HepG2 (cell line): Measurements from ENCODE around the gene EMC8. TPM values are rescaled to one million over a fixed set of nuclear protein-coding genes. Genes with fewer than 3 reads are reported as not detected.

Experiments used
- ATAC-seq: fragments of 200-7000 bp; cut with Tn5 transposase; 3 replicates; pipeline ENCODE4 v1.9.1; 2020; ENCODE audit warnings: mild to moderate bottlenecking, moderate library complexity
- BruUV-seq: library from RNA; stranded (reverse); fragments of 400-500 nt; replicated peaks from 2 replicates; lab custom pipeline; 2021; lab: Mats Ljungman, UMichigan
- CTCF ChIA-PET: fragments of 300-600 bp; formaldehyde crosslinking; extraction: SDS; loops from one replicate; lab custom pipeline; 2021; ENCODE audit warnings: low total read pairs, inconsistent platforms, low intra/inter-chr PET ratio; lab: Yijun Ruan, JAX
- POLR2A ChIA-PET: fragments of 350-600 bp; sonication (Branson Sonifier 250); formaldehyde crosslinking; loops from one replicate; lab custom pipeline; 2020; ENCODE audit warnings: antibody characterized with exemption, inconsistent platforms; lab: Yijun Ruan, JAX
- DNase-seq: peaks from one replicate; pipeline ENCODE4 v3.0.0-alpha.2; 2015; ENCODE audit warnings: low spot score
- FAIRE-seq: peaks from 3 replicates; lab custom pipeline; 2011; peaks lifted over from hg19 to GRCh38; lab: Jason Lieb, UNC
- H2AFZ ChIP-seq: one replicate; pipeline ENCODE4 v1.6.1; 2011; ENCODE audit warnings: low read length, inconsistent platforms
- H3K27ac ChIP-seq: fragments of 300-600 bp; 3 replicates; pipeline ENCODE4 v1.8.0; 2011; ENCODE audit warnings: mixed run types, mild to moderate bottlenecking, mixed read lengths, low read length, inconsistent platforms; ENCODE audit not compliant: insufficient read depth; ENCODE audit errors: extremely low read length
- H3K27me3 ChIP-seq, 2 experiments: fragments of 200-600 bp in 1 of 2; 2 replicates in 1 of 2; 3 replicates in 1 of 2; pipeline versions ENCODE4 v1.6.0 to v1.8.0; 2011; ENCODE audit warnings: low read length in 2 of 2, mild to moderate bottlenecking in 2 of 2, moderate library complexity in 2 of 2, inconsistent platforms in 1 of 2; ENCODE audit not compliant: insufficient read depth in 2 of 2, control insufficient read depth in 1 of 2
- H3K36me3 ChIP-seq, 2 experiments: fragments of 200-600 bp in 1 of 2; replicated peaks in 1 of 2; 2 replicates in 1 of 2; 3 replicates in 1 of 2; pipeline versions ENCODE4 v1.5.1 to v1.8.0; 2011; ENCODE audit warnings: low read length in 2 of 2, inconsistent platforms in 1 of 2; ENCODE audit not compliant: insufficient read depth in 2 of 2, control insufficient read depth in 1 of 2
- H3K4me1 ChIP-seq: 2 replicates; pipeline ENCODE4 v1.5.1; 2012; ENCODE audit warnings: low read length, inconsistent platforms; ENCODE audit not compliant: insufficient read depth
- H3K4me2 ChIP-seq: 2 replicates; pipeline ENCODE4 v1.6.0; 2011; ENCODE audit warnings: low read depth, low read length, inconsistent platforms
- H3K4me3 ChIP-seq, 3 experiments: fragments of 200-600 bp in 1 of 3; sonication (generic), shearing (Covaris generic) in 1 of 3; replicated peaks in 1 of 3; 2 replicates each; pipeline ENCODE4 v1.5.1; 2011 to 2016; ENCODE audit warnings: low read length in 3 of 3, inconsistent platforms in 2 of 3, low read depth in 2 of 3, mild to moderate bottlenecking in 2 of 3, control low read depth in 1 of 3, mixed read lengths in 1 of 3; ENCODE audit not compliant: insufficient read depth in 1 of 3
- H3K79me2 ChIP-seq: one replicate; pipeline ENCODE4 v1.6.1; 2011; ENCODE audit warnings: low read length, inconsistent platforms; ENCODE audit not compliant: insufficient read depth
- H3K9ac ChIP-seq: 2 replicates; pipeline ENCODE4 v1.6.0; 2011; ENCODE audit warnings: mild to moderate bottlenecking, low read depth, low read length, inconsistent platforms; ENCODE audit not compliant: insufficient read depth
- H3K9me3 ChIP-seq: 2 replicates; pipeline ENCODE4 v1.5.1; 2012; ENCODE audit warnings: mild to moderate bottlenecking, low read length
- H4K20me1 ChIP-seq: 2 replicates; pipeline ENCODE4 v1.6.0; 2011; ENCODE audit warnings: inconsistent platforms, mild to moderate bottlenecking, low read length, moderate library complexity; ENCODE audit not compliant: insufficient read depth
- AKAP8 ChIP-seq: sonication (generic); formaldehyde crosslinking; IDR thresholded peaks from 2 replicates; pipeline ENCODE4 v1.5.1; 2020; ENCODE audit warnings: mild to moderate bottlenecking, missing genetic modification reagents
- DRAP1 ChIP-seq: IDR thresholded peaks from 2 replicates; pipeline ENCODE4 v1.6.1; 2016; ENCODE audit warnings: missing genetic modification reagents, missing compliant biosample characterization
- E2F2 ChIP-seq: sonication (generic); formaldehyde crosslinking; IDR thresholded peaks from 2 replicates; pipeline ENCODE4 v1.4.0; 2020; ENCODE audit warnings: missing genetic modification reagents, borderline replicate concordance
- HOXD1 ChIP-seq: sonication (generic); formaldehyde crosslinking; IDR thresholded peaks from 2 replicates; pipeline ENCODE4 v1.5.0; 2020; ENCODE audit warnings: missing genetic modification reagents
- MTA1 ChIP-seq: sonication (generic); formaldehyde crosslinking; IDR thresholded peaks from 2 replicates; pipeline ENCODE4 v1.4.0; 2020; ENCODE audit warnings: missing genetic modification reagents, mild to moderate bottlenecking, borderline replicate concordance
- RFXANK ChIP-seq: IDR thresholded peaks from 2 replicates; pipeline ENCODE4 v1.6.1; 2016
- RXRB ChIP-seq: IDR thresholded peaks from 2 replicates; pipeline ENCODE4 v1.6.1; 2016; ENCODE audit warnings: borderline replicate concordance, missing genetic modification reagents, missing compliant biosample characterization
- ZBTB44 ChIP-seq: sonication (generic); formaldehyde crosslinking; IDR thresholded peaks from 2 replicates; pipeline ENCODE4 v1.4.0; 2020; ENCODE audit warnings: missing genetic modification reagents
- ZNF260 ChIP-seq: sonication (generic); formaldehyde crosslinking; IDR thresholded peaks from 2 replicates; pipeline ENCODE4 v1.4.0; 2020; ENCODE audit warnings: missing genetic modification reagents, low read depth, mild to moderate bottlenecking, borderline replicate concordance
- ZNF609 ChIP-seq: sonication (generic); formaldehyde crosslinking; IDR thresholded peaks from 2 replicates; pipeline ENCODE4 v1.4.0; 2020; ENCODE audit warnings: mild to moderate bottlenecking, missing genetic modification reagents, borderline replicate concordance
- ZSCAN20 ChIP-seq: sonication (generic); formaldehyde crosslinking; IDR thresholded peaks from 2 replicates; pipeline ENCODE4 v1.4.0; 2020; ENCODE audit warnings: missing genetic modification reagents, mild to moderate bottlenecking, borderline replicate concordance
- WGBS: methylation state at CpG from one replicate; pipeline ENCODE4 v1.1.6; 2017; ENCODE audit warnings: low lambda C conversion rate; 5-methylcytosine and 5-hydroxymethylcytosine counted together
- in situ Hi-C: cut with HindIII; loops from 2 replicates; pipeline ENCODE4 v1.10.0; 2017; ENCODE audit warnings: low pct_unique_long_range_greater_than_20kb; ENCODE audit not compliant: extremely low pct_ligation_motif_present
- intact Hi-C: fragments of 100-400 bp; cut with micrococcal nuclease; formaldehyde crosslinking; loops from one replicate; pipeline ENCODE4 v1.10.0; 2022; ENCODE audit not compliant: unreplicated experiment
- polyA plus RNA-seq, 8 experiments: library from polyadenylated mRNA; depleted of rRNA in 3 of 8; stranded (reverse) in 7 of 8; unstranded in 1 of 8; fragments of >200 nt; fragmentation: Illumina TruSeq in 4 of 8; extraction: Trizol in 4 of 8; gene quantifications; 2 replicates each; pipeline versions ENCODE4 v1.2.1 to v1.2.3, GENCODE V29; 2011 to 2016; ENCODE audit warnings: low read depth in 4 of 8, missing spikeins in 1 of 8, mixed read lengths in 1 of 8; ENCODE audit not compliant: insufficient read depth in 1 of 8
- total RNA-seq, 5 experiments: library from RNA; depleted of rRNA; stranded (reverse); fragments of >200 nt; fragmentation: Illumina TruSeq; extraction: Trizol; gene quantifications; 2 replicates each; pipeline ENCODE4 v1.2.3, GENCODE V29; 2016; ENCODE audit warnings: low read depth in 1 of 5

Gene EMC8
- total and polyA plus RNA-seq, 2 of the 13 experiments (the other 11 are each of a cell fraction or from before 2014, with no cell fraction given), result 55.0 to 76.0 TPM

GRCh38 chr16:85789773-85790172, 9.6 kb downstream of the EMC8 start:
- H3K79me2 ChIP-seq, result peaks cover 52% of the 10 kb centered on the region
- H3K4me3 ChIP-seq, result no peak overlapping the region
- H4K20me1 ChIP-seq, result peaks cover 11% of the 10 kb centered on the region
- in situ Hi-C loops, result no loop called here
- TF ChIP-seq ZNF609 (CRISPR knock-in tag) (no peak), RXRB (no peak), MTA1 (CRISPR knock-in tag) (no peak), ZSCAN20 (CRISPR knock-in tag) (no peak), DRAP1 (no peak), HOXD1 (CRISPR knock-in tag) (no peak), AKAP8 (CRISPR knock-in tag) (no peak), ZBTB44 (CRISPR knock-in tag) (no peak), E2F2 (CRISPR knock-in tag) (no peak), ZNF260 (CRISPR knock-in tag) (no peak), RFXANK (no peak)
- H3K36me3 ChIP-seq, result peaks cover 43 to 78% of the 10 kb centered on the region in 2 experiments
- H3K27me3 ChIP-seq, result no peaks in the 10 kb centered on the region
- ATAC-seq (no peak), FAIRE-seq (no peak), DNase-seq (no peak)
- ChIA-PET POLR2A (interaction anchor here (1.3 kb wide), 1 partner anchor 9 kb away, joined by 3 read pairs; no protein-coding TSS in a partner anchor), CTCF (no interaction called here)
- H3K9ac ChIP-seq, result no peak overlapping the region
- intact Hi-C loops, result no loop called here
- H3K27ac ChIP-seq, result no peak overlapping the region
- no peak overlapping the region for H3K4me2 ChIP-seq
- no peaks in the 10 kb centered on the region for H3K9me3 ChIP-seq
- peaks cover 8% of the 10 kb centered on the region for H3K4me1 ChIP-seq
- no peak overlapping the region for H2AFZ ChIP-seq
- no TSS peak for BruUV-seq
- WGBS, result 97% methylated on average over 6 of the region's 6 CpGs
